Smooth muscle cell of the umbilical artery (primary cell): ENCODE data around the gene IL17RB. TPM values are rescaled to one million over a fixed set of nuclear protein-coding genes. Genes with fewer than 3 reads are reported as not detected.

Experiments
- total RNA-seq: library from RNA; depleted of rRNA; stranded (reverse); fragments of >200 nt; gene quantifications from 2 replicates; pipeline ENCODE4 v1.2.3, GENCODE V29; 2014

IL17RB gene, protein sequence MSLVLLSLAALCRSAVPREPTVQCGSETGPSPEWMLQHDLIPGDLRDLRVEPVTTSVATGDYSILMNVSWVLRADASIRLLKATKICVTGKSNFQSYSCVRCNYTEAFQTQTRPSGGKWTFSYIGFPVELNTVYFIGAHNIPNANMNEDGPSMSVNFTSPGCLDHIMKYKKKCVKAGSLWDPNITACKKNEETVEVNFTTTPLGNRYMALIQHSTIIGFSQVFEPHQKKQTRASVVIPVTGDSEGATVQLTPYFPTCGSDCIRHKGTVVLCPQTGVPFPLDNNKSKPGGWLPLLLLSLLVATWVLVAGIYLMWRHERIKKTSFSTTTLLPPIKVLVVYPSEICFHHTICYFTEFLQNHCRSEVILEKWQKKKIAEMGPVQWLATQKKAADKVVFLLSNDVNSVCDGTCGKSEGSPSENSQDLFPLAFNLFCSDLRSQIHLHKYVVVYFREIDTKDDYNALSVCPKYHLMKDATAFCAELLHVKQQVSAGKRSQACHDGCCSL
- not detected in 2 replicates for total RNA-seq

DNA sequence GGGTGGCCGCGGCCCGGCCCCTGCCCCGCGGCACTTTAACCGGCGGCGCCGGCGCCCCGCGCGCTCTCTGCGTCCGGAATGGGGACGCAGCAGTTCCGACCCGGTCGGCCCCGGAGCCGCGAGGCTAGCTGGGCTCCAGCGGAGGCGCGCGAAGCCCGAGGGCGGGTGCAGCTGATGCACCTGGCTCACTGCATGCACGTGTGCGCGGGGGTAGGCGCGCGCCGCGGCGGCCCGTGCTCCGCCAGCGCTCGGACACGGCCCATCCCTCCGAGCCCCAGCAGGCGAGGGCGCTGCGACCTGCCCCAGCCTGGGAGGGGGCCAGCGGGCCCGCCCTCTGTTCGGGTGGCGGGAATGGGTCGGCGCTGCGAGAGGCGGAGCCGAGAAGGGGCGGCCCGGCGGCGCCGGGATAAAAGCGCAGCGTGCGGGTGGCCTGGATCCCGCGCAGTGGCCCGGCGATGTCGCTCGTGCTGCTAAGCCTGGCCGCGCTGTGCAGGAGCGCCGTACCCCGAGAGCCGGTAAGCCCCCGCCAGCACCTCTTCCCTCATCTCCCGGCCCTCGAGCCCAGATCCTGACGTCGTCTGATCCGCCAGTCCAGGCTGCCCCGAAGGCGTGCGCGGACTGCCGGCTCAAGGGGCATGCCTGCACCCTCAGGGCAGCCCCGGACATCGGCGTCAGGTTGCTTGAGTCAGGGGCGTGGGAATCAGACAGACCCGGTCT is at the start of gene IL17RB, which contains the start of gene CHDH:
Gene IL17RB, plus strand, starts transcription at position 435 of the 717 bp plus-strand sequence. Its CDS starts 21 bp downstream, at position 456.
Gene CHDH, minus strand, starts transcription at position 286 of the 717 bp plus-strand sequence. CDS start 22,411 bp downstream, outside the sequence.

DNA sequence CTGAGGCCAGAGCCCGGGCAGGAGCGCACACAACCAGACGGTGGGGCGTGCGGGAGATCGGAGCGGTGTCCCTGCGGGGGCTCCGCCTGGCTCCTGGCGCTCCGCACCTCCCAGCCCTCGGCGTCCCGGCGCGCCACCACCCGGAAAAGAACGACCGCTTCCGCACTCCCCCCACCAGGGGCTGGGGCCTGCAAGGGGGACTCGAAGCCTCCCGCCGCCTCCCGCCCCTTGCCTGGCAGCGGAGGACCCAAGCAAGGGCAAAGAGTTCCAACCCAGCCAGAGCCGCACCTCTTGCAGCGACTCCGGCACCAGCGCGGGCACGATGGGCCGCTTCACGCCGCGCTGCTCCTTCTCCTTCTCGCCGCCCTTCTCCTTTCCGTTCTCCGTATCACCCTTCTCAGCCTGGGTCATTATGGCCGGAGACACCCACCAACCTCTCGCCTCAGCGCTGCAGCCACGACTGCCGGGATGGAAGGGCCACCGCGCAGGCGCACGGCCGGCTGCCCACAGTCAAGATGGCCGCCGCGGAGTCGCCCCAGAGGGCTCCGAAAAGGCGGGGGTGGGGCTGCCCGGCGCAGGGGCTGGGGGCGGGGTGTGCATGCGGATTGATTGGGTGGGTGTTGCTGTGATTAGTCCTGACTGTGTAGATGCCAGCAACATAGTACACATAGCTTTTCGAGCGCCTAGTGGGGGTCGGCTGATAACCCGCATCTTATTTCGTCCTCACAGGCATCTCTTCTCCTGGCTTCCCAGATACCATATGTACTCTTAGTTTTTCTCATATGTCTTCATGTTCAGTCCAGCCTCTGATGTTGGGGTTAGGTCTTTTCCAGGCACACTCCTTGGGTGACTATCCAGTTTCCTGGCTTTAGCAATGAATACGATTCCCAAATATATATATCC is 35.6 kb downstream of the IL17RB start, which contains the start of gene ACTR8:
Gene ACTR8, minus strand, starts transcription at position 462 of the 903 bp plus-strand sequence. Its CDS starts 51 bp downstream, at position 411.

DNA sequence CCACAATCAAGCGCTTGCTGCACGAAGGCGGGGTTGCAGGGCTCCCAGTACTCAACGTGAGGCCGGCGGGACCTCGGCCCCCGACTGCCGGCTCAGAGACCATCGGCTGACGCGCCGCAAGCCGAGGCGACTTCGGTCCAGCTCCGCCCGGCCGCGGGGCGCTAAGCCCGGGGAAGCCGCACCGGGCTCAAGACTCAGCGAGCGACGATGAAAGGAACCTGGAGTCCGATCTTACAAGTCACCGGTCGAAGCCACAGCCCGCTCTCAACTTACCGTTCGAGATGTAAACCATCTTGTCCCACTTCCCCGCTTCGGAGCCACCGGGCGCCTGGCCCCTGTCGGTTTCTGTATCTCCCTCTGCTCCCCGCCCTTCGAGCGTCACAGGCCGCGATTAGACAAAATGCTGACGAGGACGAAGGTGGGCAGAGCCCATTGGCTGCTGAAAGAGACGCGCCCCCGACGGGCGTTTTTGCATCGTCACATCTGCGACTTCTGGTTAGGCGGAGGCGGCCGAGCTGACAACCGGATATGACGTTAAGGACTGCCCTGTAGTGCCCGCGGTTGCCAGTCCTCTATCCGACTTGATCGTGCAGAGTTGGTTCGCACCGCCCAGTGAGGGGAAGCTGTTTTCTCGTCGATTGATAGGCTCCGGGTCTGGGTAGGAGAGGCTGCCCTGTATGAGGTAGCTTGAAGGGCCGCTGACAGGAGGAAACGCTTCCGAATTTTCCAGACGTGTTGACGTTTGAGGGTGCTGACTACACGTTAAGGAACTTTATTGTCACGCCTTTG is 45.3 kb downstream of the IL17RB start, which contains the start of gene SELENOK:
Gene SELENOK, minus strand, starts transcription at position 363 of the 789 bp plus-strand sequence.

Other genes starting within 250 kb of the IL17RB start
- gene CHDH, start 149 bp upstream of the IL17RB start, total RNA-seq: not detected in 2 replicates
- 43.4 TPM in 2 replicates for gene ACTR8, start 35.6 kb downstream of the IL17RB start, total RNA-seq
- gene SELENOK, start 45.3 kb downstream of the IL17RB start, total RNA-seq: 10.3 and 16.9 TPM in 2 replicates